Loucy (cell line): ENCODE measurements around the gene GSG1L.

Experiments
- CTCF ChIP-seq: fragments of 200-600 bp; sonication (generic); conservative IDR thresholded peaks from 2 replicates; pipeline ENCODE4 v1.5.1; 2014; ENCODE audit warnings: mild to moderate bottlenecking, antibody characterized with exemption, low read length
- EZH2phosphoT487 ChIP-seq: fragments of 200-600 bp; IDR thresholded peaks from 2 replicates; pipeline ENCODE4 v1.6.1; 2018; ENCODE audit warnings: antibody characterized with exemption, mild to moderate bottlenecking, moderate library complexity, borderline replicate concordance

GRCh38 chr16:28040039-28040438 is 23.5 kb downstream of the GSG1L start:
- TF ChIP-seq CTCF = no peak
- no peak for TF ChIP-seq EZH2phosphoT487
